ENCODE results near the gene IRX1. TPM values are rescaled to one million over a fixed set of nuclear protein-coding genes. Genes with fewer than 3 reads are reported as not detected.

Gene IRX1
- total RNA-seq, 6 donors from 2014 or later = 12.1 to 35.1 (median 18.2) TPM

DNA sequence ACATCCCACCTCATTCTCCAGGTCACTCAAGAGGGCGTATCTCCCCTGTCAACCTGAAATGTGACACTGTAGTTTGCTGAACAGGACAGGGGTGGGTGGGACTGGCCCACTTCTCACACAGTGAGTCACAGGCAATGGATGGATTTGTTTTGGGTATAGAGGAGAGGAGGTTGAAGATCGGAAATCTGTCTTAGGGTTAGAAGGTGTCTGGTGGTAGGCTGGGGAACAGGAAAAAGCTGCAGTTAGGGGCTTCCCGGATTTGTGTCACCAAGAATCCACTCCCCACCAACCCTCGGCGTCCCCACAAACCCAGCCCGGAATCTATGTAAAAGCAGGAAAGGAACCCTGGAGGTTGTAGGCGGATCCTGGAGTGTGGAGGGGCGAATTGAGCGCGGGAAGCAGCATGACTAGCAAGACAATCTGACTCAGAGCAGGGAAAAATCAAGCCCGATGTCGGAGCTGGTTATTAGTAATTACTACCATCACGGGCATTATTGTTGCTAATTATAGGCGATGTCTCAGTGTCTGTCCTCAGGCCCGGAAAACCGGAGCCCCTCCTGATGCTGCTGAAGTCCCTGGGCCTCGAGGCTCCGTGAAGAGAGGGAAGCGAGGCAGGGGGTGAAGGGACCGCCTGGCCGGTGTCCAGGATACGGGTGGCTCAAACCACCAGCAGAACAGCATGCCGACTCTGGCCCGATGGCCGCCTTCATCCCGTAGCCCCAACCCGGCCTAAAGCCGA, 1.7 kb upstream of the IRX1 start:
- H3K9me3 ChIP-seq = no peaks in the 10 kb centered on the region
- peaks cover 9 to 43% (median 13%) of the 10 kb centered on the region in 4 donors for H3K4me1 ChIP-seq
- DNase-seq (no peak), ATAC-seq (ENCODE audit: low FRiP score in 2 of 2) (peak in 1 of 2 donors; percentile 4)
- 13 to 14% methylated on average over 24 to 28 of the region's 28 CpGs for WGBS, 2 donors
- TF ChIP-seq, protein P1, sequence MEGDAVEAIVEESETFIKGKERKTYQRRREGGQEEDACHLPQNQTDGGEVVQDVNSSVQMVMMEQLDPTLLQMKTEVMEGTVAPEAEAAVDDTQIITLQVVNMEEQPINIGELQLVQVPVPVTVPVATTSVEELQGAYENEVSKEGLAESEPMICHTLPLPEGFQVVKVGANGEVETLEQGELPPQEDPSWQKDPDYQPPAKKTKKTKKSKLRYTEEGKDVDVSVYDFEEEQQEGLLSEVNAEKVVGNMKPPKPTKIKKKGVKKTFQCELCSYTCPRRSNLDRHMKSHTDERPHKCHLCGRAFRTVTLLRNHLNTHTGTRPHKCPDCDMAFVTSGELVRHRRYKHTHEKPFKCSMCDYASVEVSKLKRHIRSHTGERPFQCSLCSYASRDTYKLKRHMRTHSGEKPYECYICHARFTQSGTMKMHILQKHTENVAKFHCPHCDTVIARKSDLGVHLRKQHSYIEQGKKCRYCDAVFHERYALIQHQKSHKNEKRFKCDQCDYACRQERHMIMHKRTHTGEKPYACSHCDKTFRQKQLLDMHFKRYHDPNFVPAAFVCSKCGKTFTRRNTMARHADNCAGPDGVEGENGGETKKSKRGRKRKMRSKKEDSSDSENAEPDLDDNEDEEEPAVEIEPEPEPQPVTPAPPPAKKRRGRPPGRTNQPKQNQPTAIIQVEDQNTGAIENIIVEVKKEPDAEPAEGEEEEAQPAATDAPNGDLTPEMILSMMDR (IDR thresholded peaks at IDR 0.05) = no peak
- no peak for TF ChIP-seq POLR2A (IDR thresholded peaks at IDR 0.05)
- TF ChIP-seq POLR2AphosphoS5 (IDR thresholded peaks at IDR 0.05) = no peak
- TF ChIP-seq EP300 (IDR thresholded peaks at IDR 0.05) = no peak
- no peaks in the 10 kb centered on the region for H3K36me3 ChIP-seq
- peaks cover 0 to 49% (median 8%) of the 10 kb centered on the region in 4 donors for H3K27me3 ChIP-seq
- no peak overlapping the region for H3K27ac ChIP-seq
- H3K4me3 ChIP-seq = peak overlapping the region in 3 of 4 donors; percentile 43 to 48 (median 47)

DNA sequence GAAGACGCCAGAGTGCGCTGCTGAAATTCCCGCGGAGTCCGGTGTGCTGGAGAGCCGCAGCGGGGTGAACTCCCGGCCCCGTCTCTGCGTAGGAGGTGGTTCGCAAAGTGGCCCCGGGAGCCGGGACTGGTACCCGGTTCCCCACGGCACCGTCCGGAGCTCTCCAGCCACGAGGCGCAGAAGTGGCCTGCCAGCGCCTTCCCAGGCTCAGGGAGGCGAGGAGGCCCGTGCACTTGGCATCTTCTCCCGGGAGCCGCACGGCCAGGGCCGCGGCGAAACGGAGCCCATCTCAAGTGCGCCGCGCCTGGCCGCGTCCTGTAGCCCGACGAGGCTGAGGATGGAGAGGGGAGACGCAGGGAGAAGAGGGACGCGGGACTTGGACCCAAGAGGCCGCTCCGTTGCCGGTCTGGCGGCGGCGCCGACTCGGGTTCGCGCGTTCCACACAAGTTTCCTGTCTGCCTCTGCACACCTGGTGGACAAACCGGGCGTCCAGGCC, 1.1 kb upstream of the IRX1 start:
- Histone ChIP-seq H3K9me3 (no peaks in the 10 kb centered on the region), H3K27me3 (peaks cover 0 to 52% (median 9%) of the 10 kb centered on the region in 4 donors), H3K36me3 (no peaks in the 10 kb centered on the region), H3K4me3 (peak overlapping the region in 3 of 4 donors; percentile 43 to 48 (median 47)), H3K4me1 (peaks cover 9 to 43% (median 13%) of the 10 kb centered on the region in 4 donors), H3K27ac (peak overlapping the region in 1 of 4 donors; percentile 51)
- DNase-seq (peak in 1 of 2 donors; percentile 88), ATAC-seq (ENCODE audit: low FRiP score in 2 of 2) (peak; percentile 16 to 56)
- TF ChIP-seq POLR2A (IDR thresholded peaks at IDR 0.05) = no peak
- no peak for TF ChIP-seq EP300 (IDR thresholded peaks at IDR 0.05)
- TF ChIP-seq, protein P1 (IDR thresholded peaks at IDR 0.05) = peak in 1 of 6 experiments; percentile 5
- 0% methylated on average over 7 of the region's 52 CpGs; no CpG with 5 or more reads in 1 of the 2 donors for WGBS, 2 donors

DNA sequence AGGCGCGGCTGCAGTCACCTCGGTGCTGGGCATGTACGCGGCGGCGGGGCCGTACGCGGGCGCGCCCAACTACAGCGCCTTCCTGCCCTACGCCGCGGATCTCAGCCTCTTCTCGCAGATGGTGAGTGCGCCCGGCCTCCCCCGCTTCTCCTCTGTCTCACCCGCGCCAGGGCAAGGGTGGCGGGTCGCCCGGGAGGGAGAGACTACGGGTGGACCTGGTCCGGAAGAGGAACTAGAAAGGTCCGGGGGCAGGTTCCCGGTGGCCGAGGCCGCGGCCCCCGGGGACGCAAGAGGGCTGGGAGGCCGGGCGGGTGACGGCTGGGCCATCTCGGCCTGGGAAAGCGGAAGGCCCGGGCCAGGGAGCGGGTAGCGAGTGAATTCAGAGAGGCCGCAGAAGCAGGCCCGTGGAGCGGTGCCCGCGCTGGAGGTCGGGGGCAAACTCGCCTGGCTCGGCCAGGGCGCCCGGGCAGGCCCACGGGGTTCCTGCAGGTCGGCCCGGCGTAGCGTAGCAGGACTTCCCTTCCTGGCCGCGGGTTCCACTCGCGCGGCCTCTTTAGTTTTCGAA, 711 bp downstream of the IRX1 start:
- TF ChIP-seq POLR2AphosphoS5 (IDR thresholded peaks at IDR 0.05) = no peak
- TF ChIP-seq EP300 (IDR thresholded peaks at IDR 0.05) = no peak
- TF ChIP-seq, protein P1 (IDR thresholded peaks at IDR 0.05) = no peak
- no peak for TF ChIP-seq POLR2A (IDR thresholded peaks at IDR 0.05)
- ATAC-seq (ENCODE audit: low FRiP score in 2 of 2) (peak in 1 of 2 donors; percentile 4), DNase-seq (peak in 1 of 2 donors; percentile 87)
- H3K4me1 ChIP-seq = peaks cover 9 to 43% (median 22%) of the 10 kb centered on the region in 4 donors
- H3K9me3 ChIP-seq = no peaks in the 10 kb centered on the region
- H3K27ac ChIP-seq = peak overlapping the region in 3 of 4 donors; percentile 38 to 82 (median 76)
- H3K27me3 ChIP-seq = peaks cover 0 to 57% (median 16%) of the 10 kb centered on the region in 4 donors
- H3K36me3 ChIP-seq = no peaks in the 10 kb centered on the region
- peak overlapping the region in 3 of 4 donors; percentile 43 to 48 (median 47) for H3K4me3 ChIP-seq
- 0 to 4% methylated on average over 4 to 51 of the region's 63 CpGs for WGBS, 2 donors

DNA sequence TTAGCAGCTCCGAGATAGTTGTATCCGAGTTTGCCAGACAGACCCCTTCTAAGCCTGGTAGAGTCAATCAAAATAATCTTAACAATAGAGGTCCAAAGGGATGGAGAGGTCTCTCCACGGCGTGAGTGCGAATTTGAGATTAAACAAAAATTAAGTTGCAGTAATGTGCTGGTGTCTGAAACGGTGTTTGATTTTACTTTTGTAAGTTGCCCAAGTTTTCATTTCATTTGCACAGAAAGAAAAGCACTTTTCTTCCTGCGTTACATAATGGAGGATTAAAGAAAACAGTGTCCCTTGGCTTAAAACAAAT, 1.2 kb downstream of the IRX1 start:
- Histone ChIP-seq H3K4me1 (peaks cover 9 to 39% (median 22%) of the 10 kb centered on the region in 4 donors), H3K4me3 (peak overlapping the region in 3 of 4 donors; percentile 43 to 48 (median 47)), H3K36me3 (no peaks in the 10 kb centered on the region), H3K27ac (peak overlapping the region in 3 of 4 donors; percentile 38 to 82 (median 76)), H3K27me3 (peaks cover 0 to 52% (median 16%) of the 10 kb centered on the region in 4 donors), H3K9me3 (no peaks in the 10 kb centered on the region)
- 5 to 7% methylated on average over 7 of the region's 7 CpGs for WGBS, 2 donors
- ATAC-seq (ENCODE audit: low FRiP score in 2 of 2) (no peak), DNase-seq (no peak)
- TF ChIP-seq EP300 (IDR thresholded peaks at IDR 0.05) (no peak), POLR2A (IDR thresholded peaks at IDR 0.05) (no peak), POLR2AphosphoS5 (IDR thresholded peaks at IDR 0.05) (no peak)
- TF ChIP-seq, protein P1 (IDR thresholded peaks at IDR 0.05) = no peak

All from upper lobe of left lung (tissue), 6 donors.